Endodermal cell (in vitro differentiated cells): ENCODE data around the gene SORCS2. TPM values are rescaled to one million over a fixed set of nuclear protein-coding genes. Genes with fewer than 3 reads are reported as not detected.

Experiments used
- DNase-seq: peaks from one replicate; pipeline ENCODE4 v3.0.0-alpha.2; 2017
- H3K27ac ChIP-seq: 2 replicates; pipeline ENCODE4 v1.5.1; 2013; ENCODE audit warnings: mild to moderate bottlenecking, low read depth, low read length, moderate library complexity
- H3K27me3 ChIP-seq: 2 replicates; pipeline ENCODE4 v1.6.1; 2013; ENCODE audit warnings: mild to moderate bottlenecking, low read length, moderate library complexity; ENCODE audit not compliant: insufficient read depth, control insufficient read depth, poor library complexity, severe bottlenecking
- H3K36me3 ChIP-seq: 2 replicates; pipeline ENCODE4 v1.7.0; 2013; ENCODE audit warnings: mild to moderate bottlenecking, low read length, moderate library complexity; ENCODE audit not compliant: control insufficient read depth, insufficient read depth
- H3K4me1 ChIP-seq: one replicate; pipeline ENCODE4 v1.7.0; 2013; ENCODE audit warnings: low read length; ENCODE audit not compliant: control insufficient read depth, insufficient read depth
- H3K4me3 ChIP-seq: 2 replicates; pipeline ENCODE4 v1.5.1; 2013; ENCODE audit warnings: mild to moderate bottlenecking, low read length, moderate library complexity
- H3K9ac ChIP-seq: 2 replicates; pipeline ENCODE4 v1.6.1; 2013; ENCODE audit warnings: mild to moderate bottlenecking, low read length, moderate library complexity; ENCODE audit not compliant: poor library complexity, severe bottlenecking; ENCODE audit errors: extremely low read depth
- H3K9me3 ChIP-seq: 2 replicates; pipeline ENCODE4 v1.6.1; 2013; ENCODE audit warnings: mild to moderate bottlenecking, low read length, moderate library complexity; ENCODE audit not compliant: control insufficient read depth
- H3K27ac Mint-ChIP-seq: 2 replicates; pipeline ENCODE4 v1.8.0; 2020; ENCODE audit warnings: mixed read lengths
- H3K27me3 Mint-ChIP-seq: 2 replicates; pipeline ENCODE4 v1.8.0; 2021; ENCODE audit warnings: mild to moderate bottlenecking, mixed read lengths; ENCODE audit not compliant: insufficient read depth
- H3K36me3 Mint-ChIP-seq: 2 replicates; pipeline ENCODE4 v1.8.0; 2020; ENCODE audit warnings: low read depth, mixed read lengths
- H3K4me1 Mint-ChIP-seq: 2 replicates; pipeline ENCODE4 v1.8.0; 2020; ENCODE audit warnings: mixed read lengths
- H3K4me3 Mint-ChIP-seq: 2 replicates; pipeline ENCODE4 v1.8.0; 2020; ENCODE audit warnings: mild to moderate bottlenecking, moderate library complexity, mixed read lengths
- H3K9me3 Mint-ChIP-seq: 2 replicates; pipeline ENCODE4 v1.8.0; 2020; ENCODE audit warnings: mild to moderate bottlenecking, mixed read lengths
- WGBS, 2 experiments: methylation state at CpG; one replicate each; pipeline versions ENCODE4 v1.1.5 to v1.1.7; 2013; ENCODE audit warnings: missing lambda C conversion rate in 2 of 2, mixed read lengths in 1 of 2; ENCODE audit not compliant: insufficient coverage in 1 of 2, insufficient read length in 1 of 2; 5-methylcytosine and 5-hydroxymethylcytosine counted together
- total RNA-seq, 2 donors: library from RNA; stranded (reverse); fragmentation: NEBNext Ultra II Directional in 1 of 2; extraction: Animal tissue kit (Norgen Biotek cat#: 25700) in 1 of 2; gene quantifications; 2 replicates in 1 of 2; 3 replicates in 1 of 2; pipeline ENCODE4 v1.2.1, GENCODE V29; 2021
- TF ChIP-seq, protein P1 (sequence below): fragments of 200-600 bp; sonication (generic); conservative IDR thresholded peaks from 2 replicates; pipeline ENCODE4 v1.5.0; 2021; ENCODE audit warnings: antibody characterized with exemption, mild to moderate bottlenecking

Gene SORCS2
- total RNA-seq, 2 donors from 2014 or later = 1.4 to 1.9 TPM

- Histone ChIP-seq H3K27me3 (no peaks in the 10 kb centered on the region), H3K9ac (no peak overlapping the region), H3K36me3 (no peaks in the 10 kb centered on the region), H3K27ac (no peak overlapping the region), H3K9me3 (no peaks in the 10 kb centered on the region), H3K4me3 (no peak overlapping the region), H3K4me1 (no peaks in the 10 kb centered on the region)
- Mint-ChIP-seq H3K27ac (no peak overlapping the region), H3K36me3 (no peaks in the 10 kb centered on the region), H3K4me1 (no peaks in the 10 kb centered on the region), H3K4me3 (no peak overlapping the region), H3K9me3 (no peaks in the 10 kb centered on the region), H3K27me3 (peaks cover 1% of the 10 kb centered on the region)
- TF ChIP-seq, protein P1, sequence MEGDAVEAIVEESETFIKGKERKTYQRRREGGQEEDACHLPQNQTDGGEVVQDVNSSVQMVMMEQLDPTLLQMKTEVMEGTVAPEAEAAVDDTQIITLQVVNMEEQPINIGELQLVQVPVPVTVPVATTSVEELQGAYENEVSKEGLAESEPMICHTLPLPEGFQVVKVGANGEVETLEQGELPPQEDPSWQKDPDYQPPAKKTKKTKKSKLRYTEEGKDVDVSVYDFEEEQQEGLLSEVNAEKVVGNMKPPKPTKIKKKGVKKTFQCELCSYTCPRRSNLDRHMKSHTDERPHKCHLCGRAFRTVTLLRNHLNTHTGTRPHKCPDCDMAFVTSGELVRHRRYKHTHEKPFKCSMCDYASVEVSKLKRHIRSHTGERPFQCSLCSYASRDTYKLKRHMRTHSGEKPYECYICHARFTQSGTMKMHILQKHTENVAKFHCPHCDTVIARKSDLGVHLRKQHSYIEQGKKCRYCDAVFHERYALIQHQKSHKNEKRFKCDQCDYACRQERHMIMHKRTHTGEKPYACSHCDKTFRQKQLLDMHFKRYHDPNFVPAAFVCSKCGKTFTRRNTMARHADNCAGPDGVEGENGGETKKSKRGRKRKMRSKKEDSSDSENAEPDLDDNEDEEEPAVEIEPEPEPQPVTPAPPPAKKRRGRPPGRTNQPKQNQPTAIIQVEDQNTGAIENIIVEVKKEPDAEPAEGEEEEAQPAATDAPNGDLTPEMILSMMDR = no peak
- DNase-seq = no peak
- 44 to 76% methylated on average over 2 to 7 of the region's 7 CpGs for WGBS, 2 experiments
These were observed 397.9 kb downstream of the SORCS2 start for GRCh38 chr4:7590189-7590588.

DNA sequence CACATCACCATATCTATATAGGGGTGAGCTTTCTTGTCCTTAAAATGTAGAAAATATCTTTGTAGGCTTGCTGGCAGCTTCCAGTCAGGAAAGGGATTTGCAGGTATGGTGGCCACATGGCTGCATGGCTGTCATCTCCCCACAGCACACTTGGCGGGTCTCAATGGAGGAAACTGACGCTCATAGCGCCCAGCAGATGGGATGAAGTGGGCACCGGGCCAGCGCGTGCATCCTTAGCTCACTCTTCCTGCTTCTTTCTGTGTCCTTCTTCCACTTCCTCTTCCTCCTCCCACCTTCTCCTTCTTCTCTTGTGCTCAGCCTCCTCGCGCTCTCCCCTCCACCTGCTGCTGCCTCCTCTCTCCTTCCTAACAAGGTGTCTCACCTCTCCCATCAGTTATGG lies 398.6 kb downstream of the SORCS2 start:
- H3K4me3 Mint-ChIP-seq = no peak overlapping the region
- 89 to 96% methylated on average over 5 to 8 of the region's 8 CpGs for WGBS, 2 experiments
- TF ChIP-seq, protein P1 = no peak
- Histone ChIP-seq H3K36me3 (no peaks in the 10 kb centered on the region), H3K27ac (no peak overlapping the region), H3K4me3 (no peak overlapping the region), H3K9ac (no peak overlapping the region), H3K27me3 (no peaks in the 10 kb centered on the region), H3K4me1 (no peaks in the 10 kb centered on the region), H3K9me3 (no peaks in the 10 kb centered on the region)
- no peak for DNase-seq
- no peak overlapping the region for H3K27ac Mint-ChIP-seq
- no peaks in the 10 kb centered on the region for H3K36me3 Mint-ChIP-seq
- no peaks in the 10 kb centered on the region for H3K4me1 Mint-ChIP-seq
- H3K27me3 Mint-ChIP-seq = peaks cover 1% of the 10 kb centered on the region
- no peaks in the 10 kb centered on the region for H3K9me3 Mint-ChIP-seq

DNA sequence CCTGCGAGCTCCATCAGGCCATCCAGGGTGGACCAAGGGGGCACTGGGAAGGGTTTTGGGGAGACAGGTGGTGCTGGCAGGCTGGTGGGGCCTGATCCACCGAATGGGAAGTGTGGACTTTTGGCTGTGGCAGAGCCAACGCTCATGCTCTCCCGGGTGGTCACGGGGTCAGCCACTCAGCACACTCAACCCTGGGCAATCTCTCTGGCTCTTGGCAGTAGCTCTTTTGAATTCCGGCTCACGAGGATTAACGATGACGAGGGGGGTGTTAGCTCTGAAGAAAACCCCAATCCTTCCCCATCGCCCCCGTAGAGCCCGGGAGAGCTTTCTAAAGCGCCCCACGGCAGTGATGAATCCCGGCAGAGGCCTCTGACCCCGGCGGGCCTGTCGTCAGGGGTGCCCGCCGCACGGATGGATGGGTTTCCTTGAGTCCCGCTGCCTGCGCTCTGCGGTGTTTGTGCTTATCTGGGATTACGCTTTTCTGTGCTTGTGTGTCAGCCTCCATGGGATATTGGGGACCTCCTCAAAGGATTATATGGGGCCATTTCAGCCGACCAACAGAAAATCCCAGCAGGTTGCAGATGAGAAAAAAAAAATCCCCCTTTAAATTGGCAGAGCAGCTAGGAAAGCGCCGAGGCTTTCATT lies 399.2 kb downstream of the SORCS2 start:
- Histone ChIP-seq H3K4me1 (no peaks in the 10 kb centered on the region), H3K36me3 (no peaks in the 10 kb centered on the region), H3K4me3 (no peak overlapping the region), H3K9me3 (no peaks in the 10 kb centered on the region), H3K27ac (no peak overlapping the region), H3K9ac (no peak overlapping the region), H3K27me3 (no peaks in the 10 kb centered on the region)
- Mint-ChIP-seq H3K4me3 (no peak overlapping the region), H3K9me3 (no peaks in the 10 kb centered on the region), H3K27me3 (peaks cover 1% of the 10 kb centered on the region), H3K36me3 (no peaks in the 10 kb centered on the region), H3K4me1 (no peaks in the 10 kb centered on the region), H3K27ac (no peak overlapping the region)
- no peak for DNase-seq
- TF ChIP-seq, protein P1 = no peak
- WGBS, 2 experiments = 91 to 93% methylated on average over 17 to 28 of the region's 28 CpGs
